ENCODE data around the gene CPEB4.

The CPEB4 gene

DNA sequence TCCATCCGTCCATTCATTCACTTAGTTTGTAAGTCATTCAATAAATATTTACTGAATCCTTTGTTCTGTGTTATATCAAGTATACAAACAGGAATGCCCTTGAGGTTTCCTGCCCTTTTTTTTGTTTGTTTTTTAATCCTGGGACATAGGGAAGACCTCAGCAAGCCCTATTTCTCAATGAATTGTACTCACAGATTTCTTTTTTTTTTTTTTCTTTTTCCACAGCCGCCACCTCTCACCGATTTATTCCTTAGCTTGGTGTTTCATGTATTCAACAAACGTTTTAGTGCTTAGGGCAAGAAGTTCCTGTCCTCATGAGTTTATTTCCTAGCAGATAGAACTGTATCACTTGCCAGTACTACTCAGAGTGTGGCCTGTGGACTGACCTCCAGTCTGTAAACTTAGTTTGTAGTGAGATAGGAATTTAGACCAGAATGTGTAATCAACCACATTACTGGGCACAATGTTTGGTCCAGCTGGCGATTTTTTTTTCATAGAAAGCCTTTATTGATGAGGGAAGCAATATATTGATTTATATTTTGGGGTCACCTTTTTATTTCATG lies 65.5 kb downstream of the CPEB4 start:
- no peak for DNase-seq

DNA sequence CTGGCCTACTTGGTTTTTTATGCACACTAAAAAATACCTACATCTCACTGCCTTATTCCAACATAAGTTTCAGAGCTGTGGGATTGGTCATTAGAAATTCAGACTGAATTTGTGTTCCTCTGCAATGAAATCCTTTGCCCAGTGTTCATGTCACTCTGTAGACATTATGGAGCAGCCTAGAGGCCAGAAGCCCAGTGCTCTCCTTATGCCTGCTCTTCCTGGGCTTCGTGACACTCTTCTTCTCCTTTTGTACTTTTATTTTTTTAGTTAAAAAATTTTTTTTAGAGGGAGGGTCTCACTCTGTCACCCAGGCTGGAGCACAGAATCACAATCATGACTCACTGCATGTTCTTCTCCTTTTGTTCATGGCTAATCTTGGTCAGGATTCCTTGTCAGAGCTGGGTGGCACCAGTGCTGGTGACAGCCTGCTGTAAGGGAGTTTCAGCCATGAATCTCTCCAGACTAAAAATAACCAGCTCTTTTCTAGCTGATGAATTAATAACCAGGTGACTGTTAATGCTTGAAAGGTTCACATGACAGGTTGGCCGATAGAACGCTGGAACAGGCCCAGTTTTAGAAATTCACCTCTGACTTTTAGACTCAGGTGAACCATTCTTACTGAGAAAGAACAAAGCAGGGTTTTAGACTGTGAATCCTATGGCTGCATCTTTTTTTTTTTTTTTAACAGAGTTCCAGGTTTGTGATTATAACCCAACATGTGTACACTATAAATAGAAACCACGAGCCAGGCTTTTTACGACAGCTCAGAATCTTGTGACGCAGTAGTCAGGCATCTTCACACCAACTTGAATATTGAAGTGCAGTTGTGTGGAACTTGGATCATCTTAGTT lies 66.7 kb downstream of the CPEB4 start:
- DNase-seq = no peak

DNA sequence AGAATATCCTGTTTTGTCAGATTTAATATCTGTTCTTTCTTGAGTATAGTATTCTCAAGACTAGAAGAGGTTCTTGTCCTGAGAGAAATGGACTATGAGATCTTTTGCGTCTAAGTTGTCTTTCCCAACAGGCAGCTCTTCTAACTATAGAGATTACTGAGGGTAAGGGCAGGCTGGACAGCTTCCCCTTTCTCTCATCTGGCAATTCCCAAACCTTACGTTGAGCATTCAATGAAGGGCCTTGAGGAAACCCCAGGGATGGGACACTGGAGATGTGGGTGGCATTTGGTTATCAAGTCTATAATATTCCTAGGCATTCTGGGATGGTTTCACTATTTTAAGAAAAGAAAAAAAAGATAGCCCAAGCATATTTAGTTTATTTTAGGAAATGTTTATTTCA lies 72.8 kb downstream of the CPEB4 start:
- no peak for DNase-seq

DNA sequence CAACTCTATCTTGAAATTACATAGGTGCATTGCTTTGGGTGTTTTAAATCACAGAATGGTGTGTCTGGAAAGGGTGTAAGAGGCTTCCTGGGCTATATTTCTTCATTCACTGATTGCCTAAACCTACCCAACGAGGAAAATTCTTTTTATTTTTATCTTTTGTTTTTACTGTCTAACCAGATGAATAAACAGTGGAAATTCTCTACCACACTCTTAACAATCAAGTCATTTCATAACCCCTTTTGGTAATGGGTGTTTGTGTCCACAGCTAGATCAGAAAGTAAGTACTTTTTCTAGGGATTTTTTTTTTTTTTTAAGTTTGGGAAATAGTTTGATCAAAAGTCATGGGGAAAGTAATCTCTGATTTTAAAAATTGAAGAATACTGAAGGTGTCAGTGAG lies 73.3 kb downstream of the CPEB4 start:
- no peak for DNase-seq

DNA sequence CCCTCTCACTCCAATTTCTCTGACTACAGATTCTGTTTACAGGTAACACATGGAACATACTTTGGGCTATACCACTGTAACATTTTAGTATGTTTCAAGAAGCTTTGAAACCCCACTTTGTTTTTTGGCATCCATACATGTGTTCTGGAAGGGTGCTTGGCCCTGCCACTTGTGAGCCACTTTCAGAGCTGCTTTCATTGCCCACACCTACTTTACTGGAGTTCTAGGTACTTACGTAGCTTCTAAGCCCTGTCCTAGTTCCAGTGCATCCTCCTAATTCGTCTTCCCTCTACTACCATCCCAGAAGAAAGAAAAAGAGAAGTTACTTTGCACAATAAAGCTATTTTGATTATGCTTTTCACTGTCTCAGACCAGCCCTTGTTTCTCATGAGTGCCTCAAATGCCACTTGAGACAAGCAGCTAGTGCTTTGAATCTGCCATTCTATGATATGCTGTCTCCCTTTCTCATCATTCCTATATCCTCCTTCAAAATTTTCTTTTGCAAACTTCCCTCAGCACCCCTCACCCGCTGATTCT lies 74.4 kb downstream of the CPEB4 start:
- no peak for DNase-seq

DNA sequence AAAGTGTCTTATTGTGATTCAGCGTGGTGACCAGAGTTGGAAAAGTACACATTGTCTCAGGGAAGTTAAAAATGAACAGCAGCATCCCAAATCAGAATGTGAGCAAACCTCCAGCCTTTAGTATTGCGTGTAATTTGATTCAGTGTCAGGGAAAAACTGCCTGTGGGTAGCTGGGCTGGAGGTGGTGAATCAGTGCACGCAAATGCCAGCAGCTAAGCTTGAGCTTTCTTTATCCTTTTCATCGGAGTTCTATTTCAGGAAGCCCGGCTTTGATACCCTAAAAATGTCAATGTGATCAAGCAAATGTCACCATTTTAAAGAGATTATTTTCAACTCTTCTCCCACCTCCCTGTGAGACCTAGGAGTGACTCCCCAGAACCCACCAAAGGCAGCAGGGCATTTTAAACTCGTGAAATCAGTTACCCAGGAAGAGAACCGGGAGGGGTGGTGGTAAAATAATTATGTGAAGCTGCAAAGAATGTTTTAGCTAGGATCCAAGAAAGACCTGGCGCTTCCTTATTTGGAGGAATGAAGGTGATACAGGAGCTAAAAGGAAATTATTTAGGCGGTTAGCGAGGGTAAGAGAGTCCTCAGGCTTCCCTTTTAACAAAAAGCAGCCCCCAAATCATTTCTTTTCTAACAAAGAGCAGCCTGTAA lies 75.2 kb downstream of the CPEB4 start:
- DNase-seq = no peak

DNA sequence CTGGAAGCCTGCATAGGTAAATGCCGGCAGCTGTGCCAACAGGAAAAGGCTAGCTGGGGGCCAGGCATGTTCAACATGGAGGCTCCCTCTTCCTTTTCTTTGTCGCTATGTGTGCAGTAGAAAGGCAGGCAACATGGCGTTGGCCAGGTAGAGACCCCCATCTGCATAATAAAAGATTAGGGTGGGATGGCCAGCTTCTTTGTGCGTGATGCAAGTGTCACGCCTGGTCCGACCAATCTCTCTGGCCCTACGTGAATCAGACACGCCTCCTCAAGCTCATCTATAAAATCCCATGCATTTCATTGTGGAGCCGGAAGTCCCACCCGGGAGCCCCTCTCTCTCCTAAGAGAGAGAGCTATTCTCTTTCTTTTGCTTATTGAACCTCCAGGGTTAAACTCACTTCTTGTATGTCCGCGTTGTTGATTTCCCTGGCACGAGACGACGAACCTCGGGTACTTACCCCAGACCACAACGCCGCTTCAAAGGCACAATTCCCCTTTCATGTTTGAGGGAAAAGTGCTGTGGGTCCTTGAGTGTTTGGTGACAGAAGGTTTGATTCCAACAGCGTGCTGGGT lies 75.8 kb downstream of the CPEB4 start:
- no peak for DNase-seq

DNA sequence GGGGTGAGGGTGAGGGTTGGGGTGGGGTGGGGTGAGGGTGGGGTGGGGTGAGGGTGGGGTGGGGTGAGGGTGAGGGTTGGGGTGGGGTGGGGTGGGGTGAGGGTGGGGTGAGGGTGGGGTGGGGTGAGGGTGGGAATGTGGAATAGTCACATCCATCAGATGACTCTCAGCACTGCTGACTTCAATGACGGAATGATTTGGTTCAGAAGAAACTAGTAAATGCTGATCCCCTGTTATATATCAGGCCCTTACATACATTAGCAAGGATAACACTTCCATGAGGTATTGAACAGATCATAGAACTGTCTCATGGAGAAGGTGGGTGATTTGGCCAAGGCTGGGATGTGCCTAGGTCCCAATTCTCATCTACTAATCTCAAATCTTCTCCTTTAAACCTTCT lies 76.4 kb downstream of the CPEB4 start:
- DNase-seq = no peak

DNA sequence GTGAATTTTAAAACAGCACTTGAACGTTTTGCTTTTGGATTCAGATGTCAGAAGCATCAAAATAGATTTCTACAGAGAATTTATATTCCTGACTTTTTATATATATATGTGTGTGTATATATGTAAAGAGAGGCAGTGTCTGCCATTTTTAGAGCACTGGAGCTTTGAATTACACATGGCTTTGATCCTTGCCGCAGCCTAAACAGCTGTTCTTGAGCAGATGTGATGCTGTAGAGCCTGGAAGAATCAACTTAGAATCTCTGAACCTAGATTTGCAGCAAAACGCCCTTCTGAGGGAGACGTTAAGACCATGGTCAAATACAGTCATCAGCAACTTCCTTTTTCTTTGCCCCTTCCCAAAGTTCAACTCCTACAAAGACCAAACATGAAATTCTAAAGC lies 79.1 kb downstream of the CPEB4 start:
- no peak for DNase-seq

DNA sequence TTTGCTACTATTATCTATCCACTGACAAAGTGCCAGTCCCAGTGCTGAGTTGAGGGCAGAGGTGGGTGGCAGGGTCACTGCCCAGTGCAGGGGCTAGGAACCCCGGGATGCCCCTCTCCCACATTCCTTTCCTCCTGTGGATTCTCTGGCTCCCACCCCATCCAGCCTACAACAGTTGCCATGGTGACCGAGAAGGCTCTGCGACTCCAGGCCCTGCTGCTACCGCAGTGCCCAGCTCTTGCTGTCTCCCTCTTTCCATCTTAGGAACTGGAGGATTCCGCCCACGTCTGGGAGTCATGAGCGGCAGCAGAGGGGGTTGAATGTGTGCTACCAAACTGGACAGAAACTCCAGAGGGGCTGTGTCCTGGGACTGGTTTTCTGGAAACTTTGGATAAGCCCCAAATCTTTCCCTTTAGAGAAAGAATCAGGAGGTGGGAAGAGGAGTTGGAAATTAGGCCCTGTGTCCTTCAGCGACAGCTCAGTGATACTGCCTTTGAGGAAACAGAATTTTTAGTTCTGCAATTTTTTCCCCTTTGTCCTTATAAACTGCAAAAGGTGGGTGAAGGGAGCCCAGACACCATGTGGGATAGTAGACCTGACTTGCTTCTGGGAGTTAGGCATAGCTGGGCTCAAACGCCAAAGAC lies 80.1 kb downstream of the CPEB4 start:
- no peak for DNase-seq

DNA sequence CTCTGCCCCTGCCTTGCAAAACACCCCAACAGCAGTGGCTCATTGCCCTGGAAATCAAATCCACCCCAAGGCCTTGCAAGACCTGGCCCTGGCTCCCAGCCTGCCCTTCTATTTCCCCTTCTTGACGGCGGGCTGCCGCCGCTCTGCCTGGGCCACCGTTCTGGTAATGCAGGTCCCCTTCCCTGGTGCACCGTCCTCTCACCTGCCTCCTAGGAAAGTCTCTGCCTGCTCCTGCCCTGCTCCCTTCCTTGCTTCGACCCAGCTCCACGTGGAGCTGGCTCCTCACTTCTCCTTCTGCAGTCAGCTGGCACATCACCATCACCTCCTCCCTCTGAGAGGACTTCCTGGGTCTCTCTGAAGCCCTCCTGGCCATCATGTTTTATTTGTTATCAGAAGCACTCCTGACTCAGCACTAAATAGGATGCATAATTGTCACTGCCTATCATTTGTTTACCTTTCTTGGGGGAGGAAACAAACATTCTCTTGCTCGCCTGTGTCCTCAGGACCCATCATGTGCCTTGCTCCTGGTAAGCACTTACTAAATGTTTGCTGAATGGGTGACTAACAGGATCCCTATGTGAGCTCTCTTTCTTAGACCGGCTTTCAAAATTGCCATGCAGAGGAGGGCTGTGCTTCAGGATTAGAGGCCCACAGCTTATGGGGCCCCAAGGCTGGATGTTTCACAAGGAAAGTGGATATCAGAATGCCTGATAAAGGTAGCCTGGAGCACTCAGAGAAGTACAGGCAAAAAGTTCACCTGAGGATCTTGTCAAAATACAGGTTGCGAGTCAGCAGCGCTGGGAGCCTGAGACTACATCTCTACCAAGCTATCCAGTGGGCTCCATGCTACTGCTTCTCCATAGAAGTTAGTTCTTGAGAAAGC lies 81.3 kb downstream of the CPEB4 start:
- no peak for DNase-seq

DNA sequence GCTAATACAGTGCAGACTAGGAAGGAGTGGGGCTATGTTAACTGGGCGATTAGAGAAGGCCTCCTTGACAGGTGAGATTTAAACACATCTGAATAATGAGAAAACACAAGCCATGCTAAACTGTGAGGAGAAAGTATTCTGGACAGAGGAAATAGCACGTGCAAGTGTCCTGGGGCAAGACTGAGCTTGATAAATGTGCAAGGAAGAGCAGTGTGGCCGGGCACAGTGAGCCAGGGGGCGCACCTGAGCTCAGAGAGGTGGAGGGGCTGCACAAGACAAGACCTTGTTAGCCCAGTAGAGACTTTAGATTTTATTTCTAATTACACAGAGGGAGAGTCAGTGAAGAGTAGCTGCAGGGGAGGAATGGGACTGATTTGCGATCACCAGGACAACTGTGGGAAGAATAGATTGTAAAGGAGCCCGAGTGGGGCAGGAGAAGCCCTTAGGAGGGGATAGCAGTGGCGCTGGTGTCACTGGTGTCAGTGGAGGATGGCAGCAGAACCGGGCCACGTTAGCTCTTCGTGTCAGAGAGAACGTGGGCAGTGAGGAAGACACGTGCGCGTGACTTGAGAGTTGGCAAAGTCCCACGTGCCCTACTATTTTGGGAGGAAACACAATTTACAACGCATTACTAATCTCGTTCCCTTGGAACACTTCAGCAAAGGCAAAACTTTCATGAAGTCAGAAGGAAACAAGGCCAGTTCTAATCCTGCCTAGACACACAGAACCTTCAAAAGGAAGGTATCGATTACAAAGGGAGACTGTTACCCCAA lies 82.9 kb downstream of the CPEB4 start:
- no peak for DNase-seq

DNA sequence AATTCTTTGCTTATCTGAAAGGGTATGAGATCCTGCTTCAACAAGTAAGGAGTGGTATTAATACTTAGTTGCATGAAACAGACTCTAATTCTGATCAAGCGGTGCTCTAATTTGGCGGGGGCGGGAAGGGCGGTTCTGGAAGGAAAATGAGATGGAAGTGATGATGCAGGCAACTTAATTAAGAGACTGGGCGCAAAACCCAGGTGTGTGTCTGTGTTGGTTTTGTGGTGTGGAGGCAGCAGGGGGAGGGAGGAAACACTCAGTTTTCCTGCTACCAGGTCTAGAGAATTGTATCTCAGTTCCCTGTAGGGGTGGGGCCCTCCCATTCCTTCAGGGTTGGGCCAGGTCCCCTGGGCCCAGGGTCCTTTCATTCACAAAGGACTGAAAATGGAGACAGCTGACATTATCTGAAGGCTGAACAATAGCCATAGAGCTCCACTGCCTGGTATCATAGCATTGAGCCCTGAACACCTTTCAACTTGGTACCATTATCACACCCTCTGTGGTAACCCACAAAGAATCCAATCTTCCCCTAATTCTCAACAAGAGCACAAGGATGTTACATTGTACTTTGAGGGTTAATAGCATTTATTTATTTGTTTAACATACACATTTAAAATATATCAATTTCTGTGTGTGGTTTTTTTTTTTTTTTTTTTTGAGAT lies 83.7 kb downstream of the CPEB4 start:
- no peak for DNase-seq

DNA sequence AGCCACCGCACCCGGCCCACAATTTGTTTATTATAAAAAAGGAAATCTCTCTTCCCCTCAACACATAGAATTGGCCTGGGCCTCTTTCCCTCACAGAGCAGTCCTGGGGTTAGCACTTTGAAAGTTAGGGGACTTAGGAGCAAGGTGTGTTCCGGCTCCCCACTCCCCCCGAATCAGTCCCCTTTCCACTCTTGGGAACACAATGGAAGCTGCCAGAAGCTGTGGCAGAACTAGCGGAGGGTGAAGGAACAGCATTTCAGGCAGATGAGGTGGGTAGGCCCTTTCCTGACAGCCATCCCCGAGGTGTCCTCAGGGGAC lies 84.4 kb downstream of the CPEB4 start:
- DNase-seq = no peak

DNA sequence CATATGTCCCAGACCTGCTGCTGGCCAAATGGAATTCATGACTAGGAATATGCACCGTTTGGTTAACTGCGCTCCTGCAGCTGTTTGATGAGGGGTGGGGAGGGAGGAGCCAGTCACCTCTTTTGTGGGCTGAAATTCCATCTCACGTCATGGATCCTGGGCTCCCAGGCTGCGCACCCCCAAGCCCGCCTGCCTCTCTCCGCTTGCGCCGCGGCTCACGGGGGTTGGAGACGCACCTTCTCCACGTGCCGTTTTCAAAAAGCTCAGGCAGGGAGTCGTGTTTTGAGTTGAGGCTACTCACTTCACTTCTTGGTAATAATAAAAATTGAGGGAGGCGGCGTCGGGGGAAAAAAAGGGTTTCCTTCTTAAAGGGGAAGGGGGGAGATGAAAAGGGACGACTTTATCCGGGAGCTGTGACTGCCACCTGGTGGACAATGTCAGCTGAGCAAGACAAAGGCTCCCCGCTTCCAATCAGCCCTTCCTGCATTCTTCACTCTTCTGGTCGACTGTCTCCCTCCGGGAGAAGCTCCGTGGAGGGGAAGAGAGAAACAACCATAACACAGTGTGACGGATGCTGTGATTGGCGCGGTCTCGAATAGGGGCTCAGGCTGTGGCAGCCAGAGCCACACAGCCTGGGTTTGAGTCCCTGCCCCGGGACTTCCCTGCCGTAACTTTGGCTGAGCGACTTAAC lies 84.9 kb downstream of the CPEB4 start:
- peak; percentile 72 for DNase-seq

DNA sequence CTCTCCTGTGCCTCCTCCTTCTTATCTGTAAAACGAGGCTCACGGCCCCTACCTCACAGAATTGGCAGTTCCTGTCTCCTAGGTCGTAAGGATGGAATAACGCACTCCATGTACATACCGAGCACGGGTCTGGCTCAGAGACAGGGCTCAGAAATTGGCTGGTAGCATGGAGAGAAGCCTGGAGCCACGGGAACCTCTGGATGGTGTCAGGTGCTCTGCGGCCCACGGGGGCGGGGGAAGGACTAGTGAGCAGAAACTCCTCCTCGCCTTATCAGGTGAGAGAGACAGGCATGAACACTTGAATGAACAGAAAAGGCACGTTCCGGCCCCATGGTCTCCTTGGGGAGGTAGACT lies 85.4 kb downstream of the CPEB4 start:
- no peak for DNase-seq

DNA sequence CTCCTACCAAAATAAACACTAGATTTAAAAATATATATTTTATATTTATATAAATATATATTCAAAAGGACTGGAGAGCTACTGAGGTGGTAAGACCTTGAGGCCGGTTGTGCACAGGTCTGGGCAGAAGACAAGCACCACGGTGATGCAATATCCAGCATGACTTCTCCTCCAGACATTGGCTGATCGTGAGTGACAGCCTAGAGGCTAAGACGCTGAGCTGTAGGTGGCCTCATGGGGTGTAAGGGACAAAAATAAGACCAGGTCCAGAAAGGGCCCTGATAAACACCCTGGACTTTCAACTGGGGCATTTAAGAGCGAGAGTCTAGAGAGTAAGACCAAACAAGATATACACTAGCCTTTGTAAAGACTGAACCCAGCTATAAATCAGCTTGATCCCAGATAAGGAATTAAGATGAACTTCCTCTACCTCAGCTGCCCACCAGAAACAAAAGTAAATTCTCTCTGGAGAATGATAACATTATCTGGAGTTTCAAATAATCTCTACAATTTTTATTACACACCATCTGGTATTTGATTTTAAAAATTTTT lies 86.6 kb downstream of the CPEB4 start:
- DNase-seq = no peak

DNA sequence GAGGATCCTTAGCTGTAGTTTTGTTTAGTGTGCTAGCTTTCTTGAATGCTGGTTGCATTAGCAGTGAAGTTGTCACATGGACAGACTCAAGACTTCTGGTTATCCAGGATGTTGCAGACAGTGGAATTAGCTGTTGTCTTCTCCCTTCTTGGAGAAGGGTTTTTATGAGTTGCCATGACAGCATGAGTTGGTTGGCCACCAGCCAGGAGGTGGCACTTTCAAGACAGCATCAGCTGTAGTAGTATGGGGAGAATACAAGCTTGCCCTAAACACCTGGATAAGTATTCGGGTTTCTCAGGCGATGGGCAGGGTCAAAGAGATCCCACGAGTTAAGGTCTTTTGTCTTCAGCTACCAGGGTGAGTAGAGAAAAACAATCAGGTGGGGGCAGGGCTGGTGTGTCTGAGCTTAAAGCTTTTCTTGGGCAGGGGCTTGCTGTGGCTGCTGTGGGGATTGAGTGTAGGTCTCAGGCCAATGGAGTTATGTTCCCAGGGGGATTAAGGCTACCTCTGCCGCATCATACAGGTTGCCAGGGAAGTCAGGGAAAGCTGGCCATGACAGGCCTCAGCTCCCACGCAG lies 93.1 kb downstream of the CPEB4 start:
- DNase-seq = no peak

DNA sequence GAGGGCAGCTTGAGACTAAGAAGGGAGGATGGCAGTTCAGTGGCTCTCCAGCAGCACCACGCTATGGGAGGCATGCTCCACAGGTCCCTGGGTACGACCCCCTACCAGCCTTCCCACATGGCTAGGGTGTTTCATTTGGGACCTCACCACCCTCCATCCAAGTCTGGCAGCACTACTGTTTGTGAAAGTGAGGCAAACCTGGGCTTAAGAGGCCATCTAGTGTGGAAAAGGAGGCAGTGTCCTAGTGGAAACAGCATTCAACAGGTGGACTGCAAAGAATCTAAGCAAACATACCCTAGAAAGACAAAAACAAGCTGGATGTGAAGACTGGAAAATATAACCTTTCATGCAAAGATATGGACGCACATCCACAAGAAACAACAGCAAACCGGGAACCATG lies 96.1 kb downstream of the CPEB4 start:
- no peak for DNase-seq
